Left ventricle myocardium inferior (tissue), 1 donor: Measurements from ENCODE around the gene PRCP. TPM values are rescaled to one million over a fixed set of nuclear protein-coding genes. Genes with fewer than 3 reads are reported as not detected.

Experiments
- DNase-seq: peaks from one replicate; pipeline ENCODE4 v3.0.0-alpha.2; 2020
- H3K27ac ChIP-seq: fragments of 200-600 bp; replicated peaks from 2 replicates; pipeline ENCODE4 v1.8.0; 2021
- H3K27me3 ChIP-seq: fragments of 200-600 bp; 2 replicates; pipeline ENCODE4 v1.8.0; 2021; ENCODE audit warnings: low read depth
- H3K36me3 ChIP-seq: fragments of 200-600 bp; 2 replicates; pipeline ENCODE4 v1.8.0; 2021
- H3K4me1 ChIP-seq: fragments of 200-600 bp; 2 replicates; pipeline ENCODE4 v1.8.0; 2021
- H3K4me3 ChIP-seq: fragments of 200-600 bp; 2 replicates; pipeline ENCODE4 v1.8.0; 2021; ENCODE audit warnings: mild to moderate bottlenecking, moderate library complexity
- H3K9me3 ChIP-seq: fragments of 200-600 bp; replicated peaks from 2 replicates; pipeline ENCODE4 v1.8.0; 2021
- CTCF ChIP-seq: fragments of 200-600 bp; IDR thresholded peaks from 2 replicates; pipeline ENCODE4 v1.8.0; 2021; ENCODE audit warnings: antibody characterized with exemption, mild to moderate bottlenecking, borderline replicate concordance
- intact Hi-C: fragments of 100-400 bp; cut with micrococcal nuclease; formaldehyde crosslinking; loops from one replicate; pipeline ENCODE4 v1.11.0; 2022
- total RNA-seq: library from RNA; stranded (reverse); fragmentation: NEBNext Ultra II Directional; extraction: Animal tissue kit (Norgen Biotek cat#: 25700); gene quantifications from one replicate; pipeline ENCODE4 v1.2.1, GENCODE V29; 2021
- donor health status: DM: no; HTN: yes; CAD: no; lungs with severe emphysema.

The PRCP gene
- total RNA-seq, 1 donor from 2014 or later: 40.2 TPM

- no peak overlapping the region for H3K27ac ChIP-seq
- no peaks in the 10 kb centered on the region for H3K4me1 ChIP-seq
- intact Hi-C loops: no loop called here
- no peak for TF ChIP-seq CTCF
- H3K4me3 ChIP-seq: no peak overlapping the region
- H3K9me3 ChIP-seq: no peaks in the 10 kb centered on the region
- DNase-seq: no peak
- H3K27me3 ChIP-seq: no peaks in the 10 kb centered on the region
- no peaks in the 10 kb centered on the region for H3K36me3 ChIP-seq
Observed at GRCh38 chr11:82942376-82942775, 42.1 kb upstream of the PRCP start.

- H3K27ac ChIP-seq: no peak overlapping the region
- DNase-seq: no peak
- no peaks in the 10 kb centered on the region for H3K9me3 ChIP-seq
- intact Hi-C loops: no loop called here
- no peaks in the 10 kb centered on the region for H3K27me3 ChIP-seq
- no peaks in the 10 kb centered on the region for H3K36me3 ChIP-seq
- no peaks in the 10 kb centered on the region for H3K4me1 ChIP-seq
- no peak for TF ChIP-seq CTCF
- no peak overlapping the region for H3K4me3 ChIP-seq
Observed at GRCh38 chr11:82939456-82939855, 39.2 kb upstream of the PRCP start.

GRCh38 chr11:82937554-82937953, 37.3 kb upstream of the PRCP start:
- Histone ChIP-seq H3K4me1 (no peaks in the 10 kb centered on the region), H3K4me3 (no peak overlapping the region), H3K27me3 (no peaks in the 10 kb centered on the region), H3K36me3 (no peaks in the 10 kb centered on the region), H3K27ac (no peak overlapping the region), H3K9me3 (no peaks in the 10 kb centered on the region)
- TF ChIP-seq CTCF: no peak
- intact Hi-C loops: no loop called here
- no peak for DNase-seq

GRCh38 chr11:82936261-82936660, 36.0 kb upstream of the PRCP start:
- H3K4me1 ChIP-seq: no peaks in the 10 kb centered on the region
- no peaks in the 10 kb centered on the region for H3K27me3 ChIP-seq
- no peaks in the 10 kb centered on the region for H3K9me3 ChIP-seq
- H3K36me3 ChIP-seq: no peaks in the 10 kb centered on the region
- no peak for TF ChIP-seq CTCF
- H3K4me3 ChIP-seq: no peak overlapping the region
- no peak for DNase-seq
- intact Hi-C loops: no loop called here
- H3K27ac ChIP-seq: no peak overlapping the region

GRCh38 chr11:82932564-82932963, 32.3 kb upstream of the PRCP start:
- H3K9me3 ChIP-seq: no peaks in the 10 kb centered on the region
- no peak for TF ChIP-seq CTCF
- no peak overlapping the region for H3K4me3 ChIP-seq
- no peaks in the 10 kb centered on the region for H3K4me1 ChIP-seq
- no peaks in the 10 kb centered on the region for H3K27me3 ChIP-seq
- no peak for DNase-seq
- no peak overlapping the region for H3K27ac ChIP-seq
- no peaks in the 10 kb centered on the region for H3K36me3 ChIP-seq
- intact Hi-C loops: no loop called here

GRCh38 chr11:82930734-82931133, 30.5 kb upstream of the PRCP start:
- Histone ChIP-seq H3K27me3 (no peaks in the 10 kb centered on the region), H3K4me3 (no peak overlapping the region), H3K27ac (no peak overlapping the region), H3K9me3 (no peaks in the 10 kb centered on the region), H3K4me1 (no peaks in the 10 kb centered on the region), H3K36me3 (no peaks in the 10 kb centered on the region)
- no peak for DNase-seq
- intact Hi-C loops: no loop called here
- TF ChIP-seq CTCF: no peak
